T-helper 17 cell (primary cell): ENCODE data around the gene SNX19. TPM values are rescaled to one million over a fixed set of nuclear protein-coding genes. Genes with fewer than 3 reads are reported as not detected.

Experiments
- ATAC-seq: fragments of 150-1000 bp; cut with Tn5 transposase; 2 replicates; pipeline ENCODE4 v1.10.0; 2021; ENCODE audit warnings: mild to moderate bottlenecking, moderate library complexity
- DNase-seq, 3 donors: peaks; one replicate each; pipeline versions ENCODE4 v3.0.0 to v3.0.0-alpha.2; 2020 to 2021
- H3K9me3 ChIP-seq: one replicate; pipeline ENCODE4 v1.7.0; 2013; ENCODE audit warnings: low read length, mild to moderate bottlenecking; ENCODE audit not compliant: control insufficient read depth, poor library complexity, severe bottlenecking
- H3K27ac Mint-ChIP-seq: one replicate; pipeline ENCODE4 v1.8.0; 2022; ENCODE audit warnings: mild to moderate bottlenecking, moderate library complexity, mixed read lengths
- H3K27me3 Mint-ChIP-seq: one replicate; pipeline ENCODE4 v1.8.0; 2022; ENCODE audit warnings: mixed read lengths
- H3K36me3 Mint-ChIP-seq: one replicate; pipeline ENCODE4 v1.8.0; 2022; ENCODE audit warnings: low read depth, mixed read lengths
- H3K4me1 Mint-ChIP-seq: one replicate; pipeline ENCODE4 v1.8.0; 2022; ENCODE audit warnings: mild to moderate bottlenecking, mixed read lengths
- H3K4me3 Mint-ChIP-seq: one replicate; pipeline ENCODE4 v1.8.0; 2022; ENCODE audit warnings: mild to moderate bottlenecking, moderate library complexity, mixed read lengths
- total RNA-seq, 4 donors: library from RNA in 2 of 4; stranded (reverse) in 2 of 4; gene quantifications; one replicate each; pipeline ENCODE4 v1.2.3 and lab custom pipeline; 2022 to 2026

Gene SNX19
- total RNA-seq, 2 donors from 2014 or later = 64.6 to 67.3 TPM

DNA sequence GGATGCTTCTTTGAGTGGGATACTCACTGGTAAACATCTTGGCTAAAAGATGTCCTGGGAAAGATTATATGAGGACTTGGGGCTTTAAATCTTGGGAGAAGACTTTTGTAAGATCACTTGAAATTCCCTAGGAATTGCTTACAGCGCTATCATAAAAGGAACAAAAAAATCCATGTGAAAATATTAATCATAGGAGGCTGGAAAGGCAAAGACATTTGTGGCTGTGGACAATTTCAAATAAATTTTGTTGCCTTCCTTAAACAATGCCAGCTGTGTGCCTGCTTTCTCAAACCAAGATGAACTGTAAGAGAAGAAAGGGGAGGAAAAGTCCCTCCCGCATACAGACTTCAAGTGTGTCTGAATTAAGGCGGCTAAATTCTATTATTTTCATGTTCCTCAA lies 75.6 kb downstream of the SNX19 start:
- ATAC-seq (no peak), DNase-seq (no peak)
- peaks cover 2% of the 10 kb centered on the region for H3K36me3 Mint-ChIP-seq
- peaks cover 45% of the 10 kb centered on the region for H3K27me3 Mint-ChIP-seq
- H3K4me1 Mint-ChIP-seq = no peaks in the 10 kb centered on the region
- no peaks in the 10 kb centered on the region for H3K9me3 ChIP-seq
- H3K4me3 Mint-ChIP-seq = no peak overlapping the region
- H3K27ac Mint-ChIP-seq = no peak overlapping the region

DNA sequence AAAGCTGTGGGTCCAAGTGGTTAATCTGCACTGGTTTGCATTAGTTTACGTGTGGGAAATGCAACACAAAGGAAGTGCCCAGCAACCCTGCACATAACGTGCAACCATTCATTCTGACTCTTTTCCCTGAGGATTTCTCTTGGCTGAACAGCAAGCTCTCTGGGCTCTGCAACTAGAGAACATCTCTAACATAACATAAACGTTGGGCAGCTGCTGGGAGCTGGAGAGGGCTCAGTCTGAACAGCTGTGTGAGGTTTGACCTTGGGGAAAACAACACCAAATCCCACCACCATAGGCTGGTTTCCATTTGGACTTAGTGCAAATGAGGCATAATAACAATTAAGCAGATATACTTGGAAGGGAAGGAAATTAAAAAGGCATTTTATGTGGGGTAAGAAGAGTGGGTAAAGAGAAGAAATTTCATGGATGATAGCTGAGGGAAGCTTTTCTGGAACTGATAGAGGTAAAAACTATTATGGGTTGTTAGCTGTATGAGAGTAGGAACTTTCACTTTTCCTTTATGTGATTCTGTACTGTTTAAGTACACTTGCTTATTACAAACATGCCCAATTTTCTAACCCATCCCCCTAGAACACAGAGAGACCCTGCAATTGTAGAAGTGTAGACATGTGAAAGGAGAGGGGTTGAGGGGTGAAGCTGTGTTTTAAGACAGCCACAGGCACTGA lies 76.2 kb downstream of the SNX19 start:
- ATAC-seq (no peak), DNase-seq (no peak)
- Mint-ChIP-seq H3K36me3 (peaks cover 2% of the 10 kb centered on the region), H3K27me3 (peaks cover 45% of the 10 kb centered on the region), H3K27ac (no peak overlapping the region), H3K4me1 (no peaks in the 10 kb centered on the region), H3K4me3 (no peak overlapping the region)
- no peaks in the 10 kb centered on the region for H3K9me3 ChIP-seq

DNA sequence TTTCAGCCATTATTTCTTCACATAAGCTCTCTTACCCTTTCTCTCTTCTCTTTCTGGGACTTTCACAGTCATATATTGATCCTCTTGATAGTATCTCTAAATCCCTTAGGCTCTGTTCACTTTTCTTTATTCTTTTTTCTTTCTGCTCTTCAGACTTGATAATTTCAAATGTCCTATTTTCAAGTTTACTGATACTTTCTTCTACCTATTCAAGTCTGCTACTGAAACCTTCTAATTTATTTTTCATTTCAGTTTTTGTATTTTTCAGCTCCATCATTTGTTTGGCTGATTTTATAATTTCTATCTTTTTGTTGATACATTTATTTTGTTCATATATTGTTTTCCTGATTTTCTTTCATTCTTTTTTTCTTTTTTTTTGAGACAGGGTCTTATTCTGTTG lies 79.1 kb downstream of the SNX19 start:
- H3K4me1 Mint-ChIP-seq = no peaks in the 10 kb centered on the region
- DNase-seq (no peak), ATAC-seq (no peak)
- H3K4me3 Mint-ChIP-seq = no peak overlapping the region
- H3K27me3 Mint-ChIP-seq = peaks cover 42% of the 10 kb centered on the region
- H3K9me3 ChIP-seq = no peaks in the 10 kb centered on the region
- no peaks in the 10 kb centered on the region for H3K36me3 Mint-ChIP-seq
- no peak overlapping the region for H3K27ac Mint-ChIP-seq

DNA sequence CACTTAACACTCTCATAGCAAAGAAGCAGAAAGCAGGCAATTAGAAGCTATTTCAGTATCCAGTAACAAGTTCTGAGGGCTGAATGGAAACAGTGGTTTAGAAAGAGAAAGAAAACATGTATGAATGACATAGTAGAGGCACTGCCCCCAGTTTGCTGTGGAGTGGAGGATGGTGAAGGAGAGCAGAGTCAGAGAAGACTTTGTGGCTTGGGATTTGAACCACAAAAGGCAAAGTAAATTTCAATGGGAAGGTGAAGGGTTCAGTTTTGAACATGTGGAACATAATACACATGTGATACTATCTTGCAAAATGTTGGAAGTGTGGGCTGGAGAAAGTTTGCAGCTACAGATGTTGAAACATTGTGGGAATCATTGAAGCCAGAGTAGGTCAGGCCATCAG lies 81.4 kb downstream of the SNX19 start:
- H3K9me3 ChIP-seq = no peaks in the 10 kb centered on the region
- H3K4me3 Mint-ChIP-seq = no peak overlapping the region
- DNase-seq = no peak
- H3K4me1 Mint-ChIP-seq = no peaks in the 10 kb centered on the region
- no peak for ATAC-seq
- H3K27me3 Mint-ChIP-seq = peaks cover 44% of the 10 kb centered on the region
- H3K27ac Mint-ChIP-seq = no peak overlapping the region
- no peaks in the 10 kb centered on the region for H3K36me3 Mint-ChIP-seq

DNA sequence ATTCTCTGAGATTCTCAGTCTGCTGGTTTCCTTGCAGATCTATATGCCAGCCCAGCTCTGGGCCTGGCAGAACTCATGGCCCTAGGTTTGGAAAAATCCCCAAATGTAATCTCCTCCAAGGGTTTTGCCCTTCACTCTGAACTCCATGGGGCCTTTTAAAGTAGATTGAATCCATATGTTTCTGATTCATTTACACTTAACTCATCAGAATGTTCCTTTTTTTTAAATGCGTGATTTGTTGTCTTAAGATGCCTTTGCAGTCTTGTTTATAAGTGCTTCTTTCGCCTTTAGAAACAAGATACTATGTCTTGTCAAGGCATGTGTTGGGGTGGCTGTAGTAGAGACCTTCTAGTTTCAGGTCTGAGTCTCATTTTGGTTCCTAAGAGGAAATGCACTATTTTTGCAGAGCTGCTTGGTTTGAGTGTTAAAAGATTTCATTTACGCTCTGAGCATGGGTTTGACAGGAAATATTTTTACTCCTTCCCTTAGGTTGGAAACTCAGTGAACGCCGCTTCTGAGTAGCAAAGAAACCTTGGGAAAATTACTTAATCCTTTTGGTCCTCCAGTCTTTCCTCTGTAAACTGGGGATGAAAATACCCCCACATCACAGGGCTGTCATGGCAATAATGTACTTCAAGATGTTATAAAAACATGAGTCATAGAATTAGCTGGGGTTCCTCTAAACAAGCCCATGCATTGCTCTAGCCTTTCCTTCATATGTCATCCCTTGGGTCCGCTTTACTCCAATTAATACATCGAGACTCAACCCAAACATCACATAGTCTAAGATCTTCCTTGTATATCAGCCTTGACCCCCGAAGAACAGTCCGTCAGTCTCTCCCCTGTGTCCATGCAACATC lies 83.5 kb downstream of the SNX19 start:
- no peaks in the 10 kb centered on the region for H3K9me3 ChIP-seq
- Mint-ChIP-seq H3K4me3 (no peak overlapping the region), H3K27me3 (peaks cover 41% of the 10 kb centered on the region), H3K36me3 (no peaks in the 10 kb centered on the region), H3K27ac (no peak overlapping the region), H3K4me1 (no peaks in the 10 kb centered on the region)
- ATAC-seq = no peak
- DNase-seq = no peak

DNA sequence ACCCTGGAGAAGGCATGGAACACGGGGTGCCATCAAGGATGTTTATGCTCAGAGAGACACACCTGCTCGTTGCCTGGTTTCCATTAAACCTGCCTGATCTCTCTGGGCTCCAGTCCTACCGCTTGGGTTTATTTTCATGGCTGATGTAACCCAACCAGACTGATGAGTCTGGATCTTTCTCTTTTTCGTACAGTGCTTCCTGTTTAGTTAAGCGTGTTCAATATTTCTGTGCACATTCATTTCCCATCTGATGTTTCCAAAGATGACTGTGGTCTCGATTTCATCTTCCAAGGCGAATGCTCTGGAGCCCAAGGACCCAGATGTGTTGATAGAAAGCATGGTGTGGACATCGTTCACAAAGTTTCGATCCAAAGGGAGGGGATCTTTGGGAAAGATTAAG lies 84.3 kb downstream of the SNX19 start:
- H3K27ac Mint-ChIP-seq = no peak overlapping the region
- no peaks in the 10 kb centered on the region for H3K9me3 ChIP-seq
- H3K27me3 Mint-ChIP-seq = peaks cover 41% of the 10 kb centered on the region
- no peak for DNase-seq
- no peak overlapping the region for H3K4me3 Mint-ChIP-seq
- ATAC-seq = no peak
- no peaks in the 10 kb centered on the region for H3K4me1 Mint-ChIP-seq
- no peaks in the 10 kb centered on the region for H3K36me3 Mint-ChIP-seq

DNA sequence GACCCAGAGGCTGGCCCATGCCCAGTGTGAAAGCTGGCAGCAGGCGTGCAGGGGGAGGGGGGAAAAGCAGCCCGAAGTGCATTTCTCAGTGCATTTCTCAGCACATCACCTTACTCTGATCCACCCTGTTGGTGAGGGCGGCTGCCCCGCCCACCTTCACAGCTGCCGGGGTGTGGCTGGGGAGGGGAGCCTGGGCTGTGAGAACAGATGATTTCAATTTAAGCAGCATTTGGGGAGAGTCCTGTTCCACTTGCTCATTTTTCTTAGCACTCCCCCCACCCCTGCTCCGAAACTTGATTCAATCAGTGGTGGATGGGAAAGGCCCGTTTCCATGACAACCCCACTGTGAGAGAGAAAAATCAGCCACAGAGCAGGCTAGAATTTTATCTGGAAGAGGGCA lies 84.8 kb downstream of the SNX19 start:
- H3K4me1 Mint-ChIP-seq = no peaks in the 10 kb centered on the region
- H3K4me3 Mint-ChIP-seq = no peak overlapping the region

DNA sequence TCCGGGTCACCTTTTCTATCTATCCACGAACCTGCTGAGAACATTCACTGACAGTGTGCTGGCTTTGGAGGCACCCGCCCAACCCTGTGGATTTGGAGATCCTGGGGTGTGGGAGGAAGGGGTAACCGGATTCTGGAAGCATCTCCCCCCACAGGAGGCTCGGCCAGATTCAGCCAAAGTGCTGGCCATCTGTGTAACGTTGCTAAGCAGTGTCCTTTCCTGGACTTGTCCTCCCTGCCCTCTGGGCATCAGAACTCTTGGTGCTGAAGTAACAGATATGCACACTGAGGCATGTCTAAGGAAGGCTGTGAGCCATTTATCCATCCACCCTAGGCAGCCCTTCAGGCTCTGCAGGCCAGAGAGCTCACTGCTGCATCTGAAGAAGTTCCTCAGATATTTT lies 85.7 kb downstream of the SNX19 start:
- no peak for DNase-seq
- no peak overlapping the region for H3K4me3 Mint-ChIP-seq
- H3K27me3 Mint-ChIP-seq = peaks cover 41% of the 10 kb centered on the region
- H3K27ac Mint-ChIP-seq = no peak overlapping the region
- ATAC-seq = no peak
- H3K36me3 Mint-ChIP-seq = peaks cover 2% of the 10 kb centered on the region
- no peaks in the 10 kb centered on the region for H3K9me3 ChIP-seq
- H3K4me1 Mint-ChIP-seq = no peaks in the 10 kb centered on the region

More for the DNA sequence above, 84.8 kb downstream of the SNX19 start:
- Mint-ChIP-seq H3K36me3 (no peaks in the 10 kb centered on the region), H3K27ac (no peak overlapping the region), H3K27me3 (peaks cover 41% of the 10 kb centered on the region)
- H3K9me3 ChIP-seq = no peaks in the 10 kb centered on the region
- DNase-seq (no peak), ATAC-seq (no peak)

DNA sequence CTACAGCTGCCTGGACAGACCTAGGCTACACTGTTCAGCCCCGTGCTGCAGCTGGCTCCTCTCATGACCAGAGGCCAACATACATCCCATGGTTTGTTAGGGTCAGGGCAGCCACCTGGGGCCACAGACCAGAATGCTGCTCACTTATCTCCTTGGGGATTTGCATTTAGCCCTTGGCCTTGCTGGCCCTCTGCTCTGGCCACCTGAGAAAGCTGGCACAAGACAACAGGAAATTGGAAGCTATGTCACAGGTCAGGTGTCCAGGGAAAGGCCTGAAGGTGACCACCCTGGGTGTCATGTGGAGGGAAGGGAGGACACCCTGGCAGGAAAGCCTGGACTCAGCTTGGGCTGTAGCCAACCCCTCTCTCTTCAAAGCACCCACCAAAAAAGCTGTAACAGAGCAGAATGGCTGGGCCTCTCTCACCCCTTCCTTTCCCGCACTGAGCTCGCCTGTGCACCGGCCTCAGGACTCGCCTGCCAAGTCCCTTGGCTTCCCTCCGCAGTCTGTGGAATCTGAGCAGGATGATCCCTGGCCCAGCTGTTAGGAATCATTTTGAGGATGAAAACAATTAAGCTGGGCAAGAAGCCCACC lies 86.3 kb downstream of the SNX19 start:
- H3K27me3 Mint-ChIP-seq = peaks cover 41% of the 10 kb centered on the region
- H3K9me3 ChIP-seq = no peaks in the 10 kb centered on the region
- no peak overlapping the region for H3K4me3 Mint-ChIP-seq
- ATAC-seq (no peak), DNase-seq (no peak)
- H3K4me1 Mint-ChIP-seq = no peaks in the 10 kb centered on the region
- peaks cover 2% of the 10 kb centered on the region for H3K36me3 Mint-ChIP-seq
- no peak overlapping the region for H3K27ac Mint-ChIP-seq

DNA sequence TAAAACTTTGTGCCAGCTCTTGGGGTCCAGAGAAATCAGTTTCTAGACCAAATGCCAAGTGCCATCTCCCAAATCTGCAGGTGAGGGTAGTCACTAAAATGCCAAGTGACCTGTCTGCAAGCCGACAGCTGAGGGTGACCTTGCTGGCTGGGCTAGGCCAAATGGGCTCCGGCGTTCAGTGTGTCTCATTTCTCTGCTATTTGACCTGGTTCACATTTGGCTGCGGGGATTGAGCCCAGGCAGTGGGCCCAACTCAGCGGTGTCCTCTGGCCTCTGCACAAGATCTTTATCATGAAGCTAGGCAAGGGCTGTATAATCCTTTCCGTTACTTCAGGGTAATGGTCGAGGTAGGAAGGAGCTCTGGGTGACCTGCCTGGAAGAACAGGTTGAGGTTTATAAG lies 87.5 kb downstream of the SNX19 start:
- H3K36me3 Mint-ChIP-seq = peaks cover 4% of the 10 kb centered on the region
- H3K9me3 ChIP-seq = no peaks in the 10 kb centered on the region
- H3K4me1 Mint-ChIP-seq = no peaks in the 10 kb centered on the region
- no peak overlapping the region for H3K27ac Mint-ChIP-seq
- ATAC-seq (no peak), DNase-seq (no peak)
- no peak overlapping the region for H3K4me3 Mint-ChIP-seq
- peaks cover 41% of the 10 kb centered on the region for H3K27me3 Mint-ChIP-seq

DNA sequence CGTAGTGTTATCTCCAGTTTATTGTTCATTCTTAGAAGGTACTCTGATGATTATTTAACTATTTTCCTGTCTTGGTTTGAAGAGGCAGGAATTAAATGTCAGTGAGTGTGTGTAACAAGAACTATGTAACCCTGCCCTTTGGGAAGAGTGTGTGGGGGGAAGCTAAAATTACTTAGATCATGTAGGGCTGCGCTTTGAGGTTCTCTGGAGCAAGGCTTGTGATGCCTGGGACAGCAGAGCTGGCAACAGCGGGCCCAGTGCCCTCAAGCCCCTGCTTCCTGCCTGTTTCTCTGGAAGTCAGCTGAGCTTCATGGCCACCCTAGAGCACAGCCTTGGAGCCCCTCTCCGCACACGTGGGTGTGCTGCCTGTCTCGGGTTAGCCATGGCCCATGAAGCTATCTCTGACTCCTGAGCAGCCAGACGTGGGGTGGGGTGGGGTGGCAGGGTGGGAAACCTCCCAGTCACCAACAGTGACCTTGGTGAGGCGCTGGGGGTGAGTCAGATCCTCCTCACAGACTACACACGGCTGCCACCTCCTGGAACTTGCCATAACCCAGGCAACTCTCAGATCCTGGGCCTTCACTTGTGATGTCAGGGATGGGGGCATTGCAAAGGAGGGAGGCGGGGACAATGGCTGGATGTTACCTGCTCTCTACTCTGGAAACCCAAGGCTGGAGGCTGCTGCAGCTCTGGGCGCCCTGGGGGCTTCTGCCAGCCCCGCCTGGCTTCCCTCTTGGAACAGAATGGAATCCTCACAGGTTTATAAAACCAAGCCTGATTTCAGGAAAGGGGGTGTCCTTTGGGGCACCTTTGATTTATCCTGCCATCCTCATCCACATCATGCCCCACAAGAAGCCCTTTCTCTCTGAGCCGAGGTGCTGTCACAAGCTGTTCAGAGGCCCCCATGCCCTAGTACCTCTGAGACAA lies 88.6 kb downstream of the SNX19 start:
- no peak overlapping the region for H3K27ac Mint-ChIP-seq
- no peak overlapping the region for H3K4me3 Mint-ChIP-seq
- H3K4me1 Mint-ChIP-seq = no peaks in the 10 kb centered on the region
- no peak for DNase-seq
- ATAC-seq = no peak
- peaks cover 33% of the 10 kb centered on the region for H3K27me3 Mint-ChIP-seq
- no peaks in the 10 kb centered on the region for H3K9me3 ChIP-seq
- H3K36me3 Mint-ChIP-seq = peaks cover 4% of the 10 kb centered on the region

DNA sequence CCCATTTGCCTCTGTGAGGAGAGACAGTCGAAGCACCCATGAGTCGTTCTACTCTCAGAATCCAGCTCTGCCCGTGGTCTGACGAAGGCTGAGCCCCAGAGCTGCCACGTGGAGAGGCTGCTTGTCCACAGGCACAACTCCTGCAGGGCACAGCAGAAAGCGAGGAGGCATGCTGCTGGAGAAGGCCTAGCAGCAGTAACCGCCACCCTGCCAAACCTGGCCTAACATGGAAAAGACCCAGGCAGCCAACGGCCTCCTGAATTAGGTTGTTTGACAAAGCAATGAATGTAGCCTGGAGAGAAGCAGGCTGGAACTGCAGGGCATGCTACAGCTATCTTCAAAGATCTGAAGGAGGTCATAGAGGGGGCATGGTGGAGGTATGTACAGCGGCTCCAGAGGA lies 89.7 kb downstream of the SNX19 start:
- ATAC-seq = no peak
- Mint-ChIP-seq H3K4me3 (no peak overlapping the region), H3K36me3 (peaks cover 4% of the 10 kb centered on the region), H3K27me3 (peaks cover 22% of the 10 kb centered on the region), H3K27ac (no peak overlapping the region), H3K4me1 (no peaks in the 10 kb centered on the region)
- no peak for DNase-seq
- H3K9me3 ChIP-seq = no peaks in the 10 kb centered on the region

DNA sequence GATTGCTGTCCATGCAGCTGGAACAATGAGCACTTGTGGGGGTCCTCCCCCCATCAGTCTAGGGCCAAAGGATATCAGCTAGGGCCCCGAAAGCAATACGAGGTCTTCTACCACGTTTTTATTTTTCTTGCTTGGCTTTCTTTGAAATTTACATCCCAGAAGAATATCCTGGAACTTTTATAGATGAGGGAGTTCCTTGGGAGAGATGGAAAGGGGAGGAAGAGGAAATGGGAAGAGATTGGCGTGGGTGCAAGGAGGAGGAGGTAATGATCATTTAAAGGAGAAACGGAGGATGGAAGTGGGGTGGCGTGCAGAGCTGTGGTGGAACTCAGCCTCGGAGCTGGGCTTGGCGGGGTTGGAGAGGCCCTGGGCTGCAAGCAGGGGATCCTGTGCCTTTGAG lies 90.3 kb downstream of the SNX19 start:
- no peaks in the 10 kb centered on the region for H3K4me1 Mint-ChIP-seq
- H3K4me3 Mint-ChIP-seq = no peak overlapping the region
- no peak overlapping the region for H3K27ac Mint-ChIP-seq
- peaks cover 4% of the 10 kb centered on the region for H3K36me3 Mint-ChIP-seq
- ATAC-seq = no peak
- no peak for DNase-seq
- H3K27me3 Mint-ChIP-seq = peaks cover 21% of the 10 kb centered on the region
- H3K9me3 ChIP-seq = no peaks in the 10 kb centered on the region
